ENCODE measurements around the gene PTPRK.

DNA sequence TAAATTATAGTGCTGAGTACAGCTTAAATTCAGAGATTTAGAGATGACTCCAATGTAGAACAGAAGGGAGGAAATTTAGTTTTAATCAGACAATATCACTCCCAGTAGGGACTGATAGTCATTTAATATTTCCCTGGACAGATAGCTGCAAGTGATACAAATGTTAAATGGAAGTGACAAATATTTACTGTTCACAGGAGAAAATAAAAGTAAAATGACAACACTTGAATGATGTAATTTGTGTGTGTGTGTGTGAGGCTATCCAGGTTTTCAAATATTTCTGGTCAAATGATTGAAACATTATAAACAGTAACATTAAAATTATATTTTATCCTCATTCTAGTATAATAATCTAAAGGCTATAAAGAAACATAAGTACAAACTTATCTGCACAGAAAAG lies 399.2 kb downstream of the PTPRK start:
- TF ChIP-seq, protein P1, sequence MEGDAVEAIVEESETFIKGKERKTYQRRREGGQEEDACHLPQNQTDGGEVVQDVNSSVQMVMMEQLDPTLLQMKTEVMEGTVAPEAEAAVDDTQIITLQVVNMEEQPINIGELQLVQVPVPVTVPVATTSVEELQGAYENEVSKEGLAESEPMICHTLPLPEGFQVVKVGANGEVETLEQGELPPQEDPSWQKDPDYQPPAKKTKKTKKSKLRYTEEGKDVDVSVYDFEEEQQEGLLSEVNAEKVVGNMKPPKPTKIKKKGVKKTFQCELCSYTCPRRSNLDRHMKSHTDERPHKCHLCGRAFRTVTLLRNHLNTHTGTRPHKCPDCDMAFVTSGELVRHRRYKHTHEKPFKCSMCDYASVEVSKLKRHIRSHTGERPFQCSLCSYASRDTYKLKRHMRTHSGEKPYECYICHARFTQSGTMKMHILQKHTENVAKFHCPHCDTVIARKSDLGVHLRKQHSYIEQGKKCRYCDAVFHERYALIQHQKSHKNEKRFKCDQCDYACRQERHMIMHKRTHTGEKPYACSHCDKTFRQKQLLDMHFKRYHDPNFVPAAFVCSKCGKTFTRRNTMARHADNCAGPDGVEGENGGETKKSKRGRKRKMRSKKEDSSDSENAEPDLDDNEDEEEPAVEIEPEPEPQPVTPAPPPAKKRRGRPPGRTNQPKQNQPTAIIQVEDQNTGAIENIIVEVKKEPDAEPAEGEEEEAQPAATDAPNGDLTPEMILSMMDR (IDR thresholded peaks at IDR 0.05 in 4 of 5, conservative IDR thresholded peaks at IDR 0.05 in 1 of 5): no peak
- no peak for TF ChIP-seq POLR2A (IDR thresholded peaks at IDR 0.05)
